WERI-Rb-1 (cell line): ENCODE measurements around the gene PLXDC2.

ENCODE experiments used
- DNase-seq: peaks from one replicate; pipeline ENCODE4 v3.0.0-alpha.2; 2020
- H3K27ac ChIP-seq: fragments of 250-450 bp; sonication (Bioruptor Pico); 2 replicates; pipeline ENCODE4 v1.5.1; 2020; ENCODE audit warnings: mild to moderate bottlenecking, moderate library complexity
- H3K27me3 ChIP-seq: fragments of 250-450 bp; sonication (Bioruptor Pico); 2 replicates; pipeline ENCODE4 v1.5.1; 2021; ENCODE audit warnings: mild to moderate bottlenecking, low read depth, moderate library complexity; ENCODE audit not compliant: insufficient read depth, severe bottlenecking
- H3K36me3 ChIP-seq: fragments of 250-450 bp; sonication (Bioruptor Pico); 2 replicates; pipeline ENCODE4 v1.5.1; 2020; ENCODE audit warnings: mild to moderate bottlenecking, moderate library complexity
- H3K4me3 ChIP-seq: 2 replicates; pipeline ENCODE4 v1.5.1; 2011; ENCODE audit warnings: low read depth, mild to moderate bottlenecking, control low read depth, low read length
- H3K9me3 ChIP-seq: fragments of 250-450 bp; sonication (Bioruptor Pico); 2 replicates; pipeline ENCODE4 v1.5.1; 2021; ENCODE audit warnings: mild to moderate bottlenecking, moderate library complexity; ENCODE audit not compliant: severe bottlenecking
- TF ChIP-seq, protein P1 (sequence below): IDR thresholded peaks from 2 replicates; pipeline ENCODE4 v1.5.1; 2011; ENCODE audit warnings: low read depth, mild to moderate bottlenecking, control low read depth, inconsistent platforms, low read length

Gene PLXDC2

DNA sequence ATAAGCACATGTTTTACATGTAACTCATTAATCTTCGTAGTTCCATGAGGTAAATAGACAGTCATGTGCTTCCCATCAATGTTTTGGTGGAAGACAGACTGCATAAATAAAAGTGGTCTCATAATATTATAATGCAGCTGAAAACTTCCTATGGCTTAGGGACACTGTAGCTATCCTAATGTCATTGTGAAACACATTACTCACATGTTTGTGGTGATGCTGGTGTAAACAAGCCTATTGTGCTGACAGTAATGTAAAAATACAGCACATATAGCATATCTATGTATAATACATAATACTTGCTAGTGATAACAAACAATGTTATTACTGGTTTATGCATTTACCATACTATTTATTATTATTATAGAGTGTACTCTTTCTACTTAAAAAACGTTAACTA, 37.2 kb upstream of the PLXDC2 start:
- TF ChIP-seq, protein P1, sequence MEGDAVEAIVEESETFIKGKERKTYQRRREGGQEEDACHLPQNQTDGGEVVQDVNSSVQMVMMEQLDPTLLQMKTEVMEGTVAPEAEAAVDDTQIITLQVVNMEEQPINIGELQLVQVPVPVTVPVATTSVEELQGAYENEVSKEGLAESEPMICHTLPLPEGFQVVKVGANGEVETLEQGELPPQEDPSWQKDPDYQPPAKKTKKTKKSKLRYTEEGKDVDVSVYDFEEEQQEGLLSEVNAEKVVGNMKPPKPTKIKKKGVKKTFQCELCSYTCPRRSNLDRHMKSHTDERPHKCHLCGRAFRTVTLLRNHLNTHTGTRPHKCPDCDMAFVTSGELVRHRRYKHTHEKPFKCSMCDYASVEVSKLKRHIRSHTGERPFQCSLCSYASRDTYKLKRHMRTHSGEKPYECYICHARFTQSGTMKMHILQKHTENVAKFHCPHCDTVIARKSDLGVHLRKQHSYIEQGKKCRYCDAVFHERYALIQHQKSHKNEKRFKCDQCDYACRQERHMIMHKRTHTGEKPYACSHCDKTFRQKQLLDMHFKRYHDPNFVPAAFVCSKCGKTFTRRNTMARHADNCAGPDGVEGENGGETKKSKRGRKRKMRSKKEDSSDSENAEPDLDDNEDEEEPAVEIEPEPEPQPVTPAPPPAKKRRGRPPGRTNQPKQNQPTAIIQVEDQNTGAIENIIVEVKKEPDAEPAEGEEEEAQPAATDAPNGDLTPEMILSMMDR = no peak

DNA sequence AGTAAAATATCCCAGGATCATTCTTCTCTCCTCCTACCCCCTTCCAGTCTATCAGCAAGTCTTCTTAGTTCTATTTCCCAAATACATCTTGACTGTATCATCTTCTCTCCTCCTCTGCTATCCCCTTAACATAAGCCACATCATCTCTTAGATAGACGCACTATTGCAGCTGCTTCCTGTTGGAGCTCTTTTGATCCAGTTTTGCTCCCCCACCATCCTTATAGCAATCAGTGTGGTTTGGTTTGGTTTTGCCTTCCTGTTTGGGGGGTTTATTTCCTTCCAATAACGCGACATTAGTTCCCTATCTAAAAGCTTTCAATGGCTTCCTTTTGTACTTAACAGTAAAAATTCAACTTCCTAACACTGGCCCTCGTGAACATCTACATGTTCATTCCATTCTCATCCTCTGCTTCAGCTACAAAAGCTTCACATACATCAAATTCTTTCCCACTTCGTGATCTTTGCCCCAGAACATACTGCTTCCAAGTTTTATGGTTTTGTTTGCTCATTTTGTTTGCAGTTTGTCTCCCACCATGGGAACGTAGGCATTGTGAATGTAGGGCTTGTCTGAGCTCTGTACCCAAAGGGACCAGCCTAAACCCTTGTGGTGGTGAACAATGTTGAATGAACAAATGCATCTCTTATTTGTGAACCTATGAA, 33.7 kb upstream of the PLXDC2 start:
- no peaks in the 10 kb centered on the region for H3K9me3 ChIP-seq
- no peak overlapping the region for H3K27ac ChIP-seq
- no peak overlapping the region for H3K4me3 ChIP-seq
- no peaks in the 10 kb centered on the region for H3K27me3 ChIP-seq
- no peak for DNase-seq
- TF ChIP-seq, protein P1 = no peak
- H3K36me3 ChIP-seq = no peaks in the 10 kb centered on the region

More for the DNA sequence above, 37.2 kb upstream of the PLXDC2 start:
- Histone ChIP-seq H3K9me3 (no peaks in the 10 kb centered on the region), H3K27ac (no peak overlapping the region), H3K4me3 (no peak overlapping the region), H3K36me3 (no peaks in the 10 kb centered on the region), H3K27me3 (no peaks in the 10 kb centered on the region)
- no peak for DNase-seq

DNA sequence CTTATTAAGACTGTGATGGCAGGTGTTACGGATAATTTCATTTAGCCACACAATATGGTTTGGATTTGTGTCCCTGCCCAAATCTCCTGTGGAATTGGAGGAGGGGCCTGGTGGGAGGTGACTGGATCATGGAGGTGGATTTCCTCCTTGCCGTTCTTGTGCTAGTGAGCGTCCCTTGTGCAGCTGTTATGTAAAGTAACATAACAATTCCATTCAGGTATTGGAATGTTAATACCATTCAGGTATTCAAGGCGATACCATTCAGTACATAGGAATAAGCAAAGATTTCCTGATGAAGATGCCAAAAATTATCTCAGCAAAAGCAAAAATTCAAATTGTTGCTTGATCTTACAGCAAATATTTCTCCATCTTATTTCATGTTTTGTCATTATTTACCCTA, 32.5 kb upstream of the PLXDC2 start:
- TF ChIP-seq, protein P1 = no peak
- Histone ChIP-seq H3K27me3 (no peaks in the 10 kb centered on the region), H3K36me3 (no peaks in the 10 kb centered on the region), H3K4me3 (no peak overlapping the region), H3K9me3 (no peaks in the 10 kb centered on the region), H3K27ac (no peak overlapping the region)
- DNase-seq = no peak

- TF ChIP-seq, protein P1 = no peak
- Histone ChIP-seq H3K36me3 (no peaks in the 10 kb centered on the region), H3K4me3 (no peak overlapping the region), H3K9me3 (no peaks in the 10 kb centered on the region), H3K27ac (no peak overlapping the region), H3K27me3 (no peaks in the 10 kb centered on the region)
- DNase-seq = no peak
Observed at GRCh38 chr10:19785366-19785765, 30.9 kb upstream of the PLXDC2 start.

DNA sequence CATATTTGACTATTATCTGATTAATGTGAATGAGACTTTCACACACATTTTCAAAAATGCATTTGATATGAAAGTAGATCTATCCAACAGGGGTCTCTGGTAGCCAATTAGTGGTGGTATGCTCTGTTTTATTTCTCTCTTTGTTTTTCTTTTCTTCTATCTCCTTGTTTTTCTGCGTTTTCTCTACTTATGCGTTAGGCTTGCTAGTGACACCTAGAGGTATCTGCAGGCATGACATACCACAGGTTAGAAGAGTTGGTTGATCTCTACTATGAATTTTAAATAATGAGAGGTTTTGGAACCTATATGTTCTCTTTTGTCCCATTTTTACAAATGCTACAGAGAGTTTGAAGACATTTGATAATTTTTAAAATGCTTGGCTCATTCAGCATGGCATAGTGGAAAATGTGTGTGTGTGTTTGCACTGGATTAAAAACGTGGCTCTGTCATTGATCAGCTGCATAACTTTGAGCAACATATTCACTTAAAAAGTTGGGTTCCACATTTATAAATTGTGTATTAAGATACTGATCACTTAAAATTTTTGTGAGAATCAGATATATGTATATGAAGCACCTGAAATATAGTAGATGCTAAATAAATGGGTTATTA, 28.1 kb upstream of the PLXDC2 start:
- Histone ChIP-seq H3K27ac (no peak overlapping the region), H3K4me3 (no peak overlapping the region), H3K27me3 (no peaks in the 10 kb centered on the region), H3K9me3 (no peaks in the 10 kb centered on the region), H3K36me3 (no peaks in the 10 kb centered on the region)
- DNase-seq = peak; percentile 8
- TF ChIP-seq, protein P1 = peak; percentile 47
